22Rv1 (cell line): ENCODE results near the gene AXL.

Experiments used
- CTCF ChIP-seq: fragments of 450-650 bp; IDR thresholded peaks from 2 replicates; pipeline ENCODE4 v1.5.1; 2017; ENCODE audit warnings: mild to moderate bottlenecking
- ZFX ChIP-seq: fragments of 450-650 bp; IDR thresholded peaks from 2 replicates; pipeline ENCODE4 v1.6.1; 2017; ENCODE audit warnings: antibody characterized with exemption, borderline replicate concordance

- no peak for TF ChIP-seq CTCF
- TF ChIP-seq ZFX, result no peak
Observed at GRCh38 chr19:41175801-41176777, 42.9 kb upstream of the AXL start.
